ENCODE results near the gene RPTOR. TPM values are rescaled to one million over a fixed set of nuclear protein-coding genes. Genes with fewer than 3 reads are reported as not detected.

The RPTOR gene
- total and polyA plus RNA-seq, 12 donors = 7.9 to 30.3 (median 25.6) TPM

GRCh38 chr17:80970044-80970761 lies 425.6 kb downstream of the RPTOR start:
- ATAC-seq (peak; percentile 66 to 84 (median 76)), DNase-seq (peak; percentile 51 to 57)
- 34 to 37% methylated on average over 20 of the region's 20 CpGs for WGBS, 2 donors
- Histone ChIP-seq H3K4me1 (peaks cover 4 to 27% (median 20%) of the 10 kb centered on the region in 9 donors), H3K4me3 (no peak overlapping the region), H3K36me3 (peaks cover 0 to 8% (median under 1%) of the 10 kb centered on the region in 9 donors), H3K9me3 (no peaks in the 10 kb centered on the region), H3K27me3 (peaks cover 0 to 42% (median 15%) of the 10 kb centered on the region in 7 donors), H3K27ac (peak overlapping the region in 1 of 10 donors; percentile 19)
- intact Hi-C loops (cut with DNase I) = loop anchor here in 3 of 10 donors (1.0 to 5.0 kb wide), 2 partner anchors 103 to 104 kb away; no protein-coding TSS in a partner anchor
- peak in 8 of 9 donors; percentile 43 to 72 (median 62) for TF ChIP-seq CTCF (IDR thresholded peaks at IDR 0.05)

- peaks cover 4 to 27% (median 20%) of the 10 kb centered on the region in 9 donors for H3K4me1 ChIP-seq
- ATAC-seq (peak in 1 of 8 donors; percentile 19), DNase-seq (no peak)
- no peak overlapping the region for H3K27ac ChIP-seq
- intact Hi-C loops (cut with DNase I) = loop anchor here in 3 of 10 donors (1.0 to 5.0 kb wide), 2 partner anchors 104 to 105 kb away; no protein-coding TSS in a partner anchor
- WGBS, 2 donors = 54 to 55% methylated on average over 26 of the region's 26 CpGs
- H3K27me3 ChIP-seq = peaks cover 0 to 42% (median 15%) of the 10 kb centered on the region in 7 donors
- TF ChIP-seq CTCF (IDR thresholded peaks at IDR 0.05) = peak in 2 of 9 donors; percentile 1 to 7
- H3K4me3 ChIP-seq = no peak overlapping the region
- no peaks in the 10 kb centered on the region for H3K9me3 ChIP-seq
- H3K36me3 ChIP-seq = peaks cover 0 to under 1% (median 0%) of the 10 kb centered on the region in 9 donors
Observed at GRCh38 chr17:80970762-80971703, 426.4 kb downstream of the RPTOR start.

GRCh38 chr17:80971704-80972304 lies 427.2 kb downstream of the RPTOR start:
- Histone ChIP-seq H3K4me1 (peaks cover 4 to 27% (median 20%) of the 10 kb centered on the region in 9 donors), H3K4me3 (no peak overlapping the region), H3K27me3 (peaks cover 0 to 42% (median 15%) of the 10 kb centered on the region in 7 donors), H3K9me3 (no peaks in the 10 kb centered on the region), H3K27ac (no peak overlapping the region), H3K36me3 (no peaks in the 10 kb centered on the region)
- ATAC-seq = no peak
- 83 to 84% methylated on average over 12 to 13 of the region's 13 CpGs for WGBS, 2 donors
- intact Hi-C loops (cut with DNase I) = loop anchor here in 2 of 10 donors (2.0 to 5.0 kb wide), 2 partner anchors 105 to 547 kb away; no protein-coding TSS in a partner anchor
- no peak for DNase-seq
- TF ChIP-seq CTCF (IDR thresholded peaks at IDR 0.05) = no peak
